Esophagus muscularis mucosa (tissue), 4 donors: ENCODE results near the gene SYT3. TPM values are rescaled to one million over a fixed set of nuclear protein-coding genes. Genes with fewer than 3 reads are reported as not detected.
A peak's percentile ranks its signal among the peaks of the same experiment; 100 is the strongest.

Experiments used
- DNase-seq: peaks from one replicate; pipeline ENCODE4 v3.0.0-alpha.2; 2017; ENCODE audit errors: extremely low spot score
- H3K27ac ChIP-seq, 4 donors: fragments of 200-600 bp; sonication (generic); replicated peaks in 1 of 4; 1 replicate in 3 of 4; 2 replicates in 1 of 4; pipeline ENCODE4 v1.5.1; 2016 to 2019; ENCODE audit warnings: mild to moderate bottlenecking in 1 of 4
- H3K27me3 ChIP-seq, 4 donors: fragments of 200-600 bp; sonication (generic); one replicate each; pipeline versions ENCODE4 v1.5.1 to v1.6.0; 2016 to 2019
- H3K36me3 ChIP-seq, 4 donors: fragments of 200-600 bp; sonication (generic); one replicate each; pipeline ENCODE4 v1.5.1; 2016 to 2019
- H3K4me1 ChIP-seq, 4 donors: fragments of 200-600 bp; sonication (generic); one replicate each; pipeline ENCODE4 v1.5.1; 2016 to 2019
- H3K4me3 ChIP-seq, 4 donors: fragments of 200-600 bp; sonication (generic); 1 replicate in 2 of 4; 2 replicates in 2 of 4; pipeline ENCODE4 v1.5.1; 2016 to 2019; ENCODE audit warnings: mild to moderate bottlenecking in 4 of 4, moderate library complexity in 1 of 4
- H3K9me3 ChIP-seq, 4 donors: fragments of 200-600 bp; sonication (generic); 1 replicate in 3 of 4; 2 replicates in 1 of 4; pipeline ENCODE4 v1.5.1; 2016 to 2019
- CTCF ChIP-seq, 3 experiments: fragments of 200-600 bp in 2 of 3; fragments of 450-650 bp in 1 of 3; sonication (generic) in 2 of 3; IDR thresholded peaks; one replicate each; pipeline ENCODE4 v1.5.1; 2017 to 2019; ENCODE audit warnings: antibody characterized with exemption in 3 of 3, mild to moderate bottlenecking in 2 of 3, moderate library complexity in 1 of 3
- EP300 ChIP-seq: sonication (generic); formaldehyde crosslinking; IDR thresholded peaks from one replicate; pipeline ENCODE4 v1.6.1; 2017; ENCODE audit warnings: antibody characterized with exemption
- POLR2A ChIP-seq: fragments of 450-650 bp; IDR thresholded peaks from one replicate; pipeline ENCODE4 v1.6.1; 2017; ENCODE audit warnings: antibody characterized with exemption, moderate library complexity, mild to moderate bottlenecking, low read depth
- POLR2AphosphoS5 ChIP-seq, 2 donors: sonication (generic); formaldehyde crosslinking; IDR thresholded peaks; one replicate each; pipeline ENCODE4 v1.6.1; 2017; ENCODE audit warnings: antibody characterized with exemption in 2 of 2
- WGBS: methylation state at CpG from one replicate; pipeline ENCODE4 v1.1.5; 2018; 5-methylcytosine and 5-hydroxymethylcytosine counted together
- intact Hi-C: fragments of 100-400 bp; cut with DNase I; formaldehyde crosslinking; loops from one replicate; pipeline ENCODE4 v1.15.1; 2023
- total RNA-seq, 4 donors: library from RNA; depleted of rRNA; stranded (reverse); fragments of >200 nt; gene quantifications; one replicate each; pipeline versions ENCODE4 v1.1.0 to v1.2.1, GENCODE V29; 2016

SYT3 gene, protein sequence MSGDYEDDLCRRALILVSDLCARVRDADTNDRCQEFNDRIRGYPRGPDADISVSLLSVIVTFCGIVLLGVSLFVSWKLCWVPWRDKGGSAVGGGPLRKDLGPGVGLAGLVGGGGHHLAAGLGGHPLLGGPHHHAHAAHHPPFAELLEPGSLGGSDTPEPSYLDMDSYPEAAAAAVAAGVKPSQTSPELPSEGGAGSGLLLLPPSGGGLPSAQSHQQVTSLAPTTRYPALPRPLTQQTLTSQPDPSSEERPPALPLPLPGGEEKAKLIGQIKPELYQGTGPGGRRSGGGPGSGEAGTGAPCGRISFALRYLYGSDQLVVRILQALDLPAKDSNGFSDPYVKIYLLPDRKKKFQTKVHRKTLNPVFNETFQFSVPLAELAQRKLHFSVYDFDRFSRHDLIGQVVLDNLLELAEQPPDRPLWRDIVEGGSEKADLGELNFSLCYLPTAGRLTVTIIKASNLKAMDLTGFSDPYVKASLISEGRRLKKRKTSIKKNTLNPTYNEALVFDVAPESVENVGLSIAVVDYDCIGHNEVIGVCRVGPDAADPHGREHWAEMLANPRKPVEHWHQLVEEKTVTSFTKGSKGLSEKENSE
- 1 to 10 TPM in 1 of 4 donors, under 1 TPM in 2, not detected in 1; 0.17 to 1.2 (median 0.71) TPM for total RNA-seq

DNA sequence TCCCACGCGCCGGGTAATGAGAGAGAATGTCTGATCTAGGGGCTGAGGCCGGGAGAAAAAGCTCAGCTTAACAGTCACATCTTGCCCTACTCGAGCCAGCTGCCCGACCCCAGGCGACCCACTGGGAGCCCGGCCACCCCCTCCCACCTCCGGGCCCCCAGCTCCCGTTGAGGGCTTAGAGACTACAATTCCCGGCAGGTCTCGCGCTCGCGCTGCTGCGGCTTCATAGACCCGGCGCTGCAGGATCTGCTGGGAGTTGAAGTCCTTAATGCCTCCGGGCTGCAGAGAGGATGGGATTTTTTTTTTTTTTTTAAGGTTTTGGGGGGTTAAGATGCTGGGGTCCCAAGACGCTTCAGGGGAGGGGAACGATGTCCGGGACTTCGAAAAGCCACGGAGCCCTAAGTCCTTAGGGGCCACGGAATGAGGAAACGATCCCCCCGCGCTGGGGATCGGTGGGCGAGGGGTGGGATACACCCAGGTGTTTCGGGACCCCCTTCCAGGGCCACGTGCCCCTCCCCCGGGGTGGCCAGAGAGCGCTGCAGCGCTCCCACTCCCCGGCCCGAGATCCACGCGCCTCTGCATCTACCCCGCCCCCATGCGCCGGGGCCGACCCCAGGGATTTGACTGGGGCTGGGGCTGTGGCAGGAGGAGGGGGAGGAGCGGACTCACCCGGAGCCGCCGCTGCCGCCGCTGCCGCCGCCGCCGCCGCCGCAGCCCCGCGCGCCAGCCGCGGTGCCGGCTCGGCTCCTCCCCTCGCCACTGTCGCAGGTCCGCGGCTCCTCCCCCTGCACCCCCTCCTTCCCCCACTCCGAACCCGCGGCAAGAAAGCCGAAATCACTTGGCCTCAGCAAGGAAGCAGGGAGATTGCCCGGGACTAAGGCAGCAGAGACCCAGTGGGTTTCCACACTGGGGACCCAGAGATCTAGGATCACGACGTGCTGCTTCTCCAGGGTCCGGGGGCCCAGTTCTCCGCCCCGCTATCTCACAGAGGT is at the start of gene SYT3:
TSS of gene SYT3 (minus strand) at position 761 of the 992 bp plus-strand sequence. CDS start 2,470 bp downstream, outside the sequence.
- peak within 1 kb of the TSS; percentile 51 to 68 (median 59) for H3K4me3 ChIP-seq
- H3K27me3 ChIP-seq: peaks cover 0 to 89% (median 16%) of the 10 kb centered on the region in 4 donors
- DNase-seq: no peak
- H3K9me3 ChIP-seq: peaks cover 0 to 15% (median 13%) of the 10 kb centered on the region in 4 donors
- under 1% methylated on average over 35 of the region's 76 CpGs for WGBS
- H3K36me3 ChIP-seq: no peaks in the 10 kb centered on the region
- intact Hi-C loops: no loop called here
- H3K4me1 ChIP-seq: peaks cover 0 to 15% (median 13%) of the 10 kb centered on the region in 4 donors
- TF ChIP-seq POLR2A (no peak), EP300 (no peak), CTCF (IDR thresholded peaks at IDR 0.05) (no peak), POLR2AphosphoS5 (IDR thresholded peaks at IDR 0.05) (no peak)
- no peak within 1 kb of the TSS for H3K27ac ChIP-seq

DNA sequence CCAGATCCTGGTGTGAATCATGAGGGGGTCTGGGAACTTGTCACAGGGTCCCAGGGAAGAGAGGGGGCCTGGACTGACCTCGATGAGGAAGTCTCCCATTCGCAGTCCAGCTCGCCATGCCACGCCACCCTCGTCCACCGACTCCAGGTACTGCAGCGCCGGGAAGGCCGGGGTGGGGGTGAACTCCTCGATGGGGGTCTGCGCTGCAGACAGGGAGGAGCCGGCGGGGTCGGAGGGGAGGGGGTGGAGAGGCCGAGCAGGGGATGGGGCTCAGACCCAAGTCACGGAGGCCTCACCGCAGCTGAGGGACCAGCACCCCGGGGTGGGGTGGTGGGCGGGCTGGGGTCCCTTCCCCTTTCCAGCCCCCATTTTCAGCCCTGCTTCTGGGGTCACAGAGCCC is 49.1 kb upstream of the SYT3 start:
- Histone ChIP-seq H3K9me3 (no peaks in the 10 kb centered on the region), H3K27ac (no peak overlapping the region), H3K27me3 (peaks cover 0 to 94% (median 17%) of the 10 kb centered on the region in 4 donors), H3K36me3 (no peaks in the 10 kb centered on the region), H3K4me1 (no peaks in the 10 kb centered on the region), H3K4me3 (no peak overlapping the region)
- DNase-seq: no peak
- no peak for TF ChIP-seq EP300
- TF ChIP-seq CTCF (IDR thresholded peaks at IDR 0.05): no peak
- no peak for TF ChIP-seq POLR2A
- no peak for TF ChIP-seq POLR2AphosphoS5 (IDR thresholded peaks at IDR 0.05)
- 78% methylated on average over 8 of the region's 19 CpGs for whole genome bisulfite sequencing
- intact Hi-C loops: no loop called here

- TF ChIP-seq POLR2A (no peak), POLR2AphosphoS5 (IDR thresholded peaks at IDR 0.05) (no peak), CTCF (IDR thresholded peaks at IDR 0.05) (no peak), EP300 (no peak)
- Histone ChIP-seq H3K9me3 (no peaks in the 10 kb centered on the region), H3K27me3 (peaks cover 0 to 94% (median 10%) of the 10 kb centered on the region in 4 donors), H3K4me1 (no peaks in the 10 kb centered on the region), H3K27ac (no peak overlapping the region), H3K4me3 (no peak overlapping the region), H3K36me3 (no peaks in the 10 kb centered on the region)
- intact Hi-C loops: no loop called here
- WGBS: 28% methylated on average over 27 of the region's 50 CpGs
- no peak for DNase-seq
Observed at GRCh38 chr19:50686310-50687032, 46.8 kb upstream of the SYT3 start.
